Activated CD4-positive, alpha-beta memory T cell treated with anti-CD3 and anti-CD28 coated beads for 36 hours (primary cell): ENCODE results near the gene PTPRJ. TPM values are rescaled to one million over a fixed set of nuclear protein-coding genes. Genes with fewer than 3 reads are reported as not detected.
"Not testable (repeated sequence)": the region's sequence is repeated elsewhere in the genome, so short reads cannot be mapped to it uniquely, and the experiment has no call there.

ENCODE experiments used
- CTCF ChIA-PET: fragments of 350-600 bp; sonication (Branson Sonifier 250); formaldehyde crosslinking; loops from one replicate; lab custom pipeline; 2021; ENCODE audit warnings: antibody characterized with exemption, inconsistent platforms; lab: Charles Lee
- POLR2A ChIA-PET: fragments of 350-600 bp; sonication (Branson Sonifier 250); formaldehyde crosslinking; loops from one replicate; lab custom pipeline; 2021; ENCODE audit warnings: antibody characterized with exemption; lab: Charles Lee
- DNase-seq: peaks from one replicate; pipeline ENCODE4 v3.0.0-alpha.2; 2020
- H3K27ac Mint-ChIP-seq: one replicate; pipeline ENCODE4 v1.8.0; 2021; ENCODE audit warnings: mixed read lengths
- H3K27me3 Mint-ChIP-seq: one replicate; pipeline ENCODE4 v1.8.0; 2021; ENCODE audit warnings: mixed read lengths
- H3K36me3 Mint-ChIP-seq: one replicate; pipeline ENCODE4 v1.8.0; 2021; ENCODE audit warnings: mixed read lengths
- H3K4me1 Mint-ChIP-seq: one replicate; pipeline ENCODE4 v1.8.0; 2021; ENCODE audit warnings: low read depth, mixed read lengths
- H3K4me3 Mint-ChIP-seq: one replicate; pipeline ENCODE4 v1.8.0; 2021; ENCODE audit warnings: mild to moderate bottlenecking, mixed read lengths
- H3K9me3 Mint-ChIP-seq: one replicate; pipeline ENCODE4 v1.8.0; 2021; ENCODE audit warnings: mixed read lengths
- intact Hi-C: fragments of 100-400 bp; cut with micrococcal nuclease; formaldehyde crosslinking; loops from one replicate; pipeline ENCODE4 v1.15.1; 2023
- total RNA-seq, 2 experiments: library from RNA; stranded (reverse); gene quantifications; one replicate each; pipeline ENCODE4 v1.2.3, GENCODE V29; 2021

Gene PTPRJ
- total RNA-seq, 2 experiments from 2014 or later: 36.3 to 37.0 TPM

DNA sequence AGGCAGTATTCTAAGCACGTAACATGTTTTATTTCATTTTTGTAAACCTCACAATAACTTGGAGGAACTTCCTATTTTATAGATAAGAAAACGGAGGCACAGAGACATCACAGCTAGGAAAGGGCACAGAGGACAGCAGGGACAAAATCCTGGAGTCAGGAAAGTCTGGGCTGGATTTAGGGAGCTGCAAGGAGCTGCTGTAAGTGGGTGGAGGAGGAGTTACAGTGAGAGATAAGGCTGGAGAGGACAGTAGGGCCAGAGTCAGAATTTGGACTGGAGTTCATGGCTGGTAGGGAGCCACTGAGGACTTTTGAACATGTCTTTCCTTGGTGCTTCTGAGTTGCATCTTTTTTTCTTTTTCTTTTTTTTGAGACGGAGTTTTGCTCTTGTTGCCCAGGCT is 32.2 kb upstream of the PTPRJ start:
- CTCF ChIA-PET: interaction anchor here (1.1 to 1.6 kb wide), 2 partner anchors 14 kb away, joined by 3 to 6 read pairs; no protein-coding TSS in a partner anchor
- Mint-ChIP-seq H3K9me3 (no peaks in the 10 kb centered on the region), H3K4me3 (no peak overlapping the region), H3K27ac (no peak overlapping the region), H3K27me3 (no peaks in the 10 kb centered on the region), H3K4me1 (peaks cover 31% of the 10 kb centered on the region), H3K36me3 (no peaks in the 10 kb centered on the region)
- DNase-seq: no peak
- POLR2A ChIA-PET: no interaction called here
- intact Hi-C loops: no loop called here

- H3K9me3 Mint-ChIP-seq, H3K36me3 Mint-ChIP-seq, H3K4me3 Mint-ChIP-seq, DNase-seq, H3K27ac Mint-ChIP-seq, POLR2A ChIA-PET, intact Hi-C loops, H3K27me3 Mint-ChIP-seq: not testable (repeated sequence)
- peaks cover 31% of the 10 kb centered on the region for H3K4me1 Mint-ChIP-seq
- CTCF ChIA-PET: interaction anchor here (1.6 kb wide), 1 partner anchor 15 kb away, joined by 6 read pairs; no protein-coding TSS in a partner anchor
These were observed 31.2 kb upstream of the PTPRJ start for GRCh38 chr11:47949001-47949675.

GRCh38 chr11:47950396-47950795 is 30.0 kb upstream of the PTPRJ start:
- Mint-ChIP-seq H3K27me3 (no peaks in the 10 kb centered on the region), H3K9me3 (no peaks in the 10 kb centered on the region), H3K4me3 (no peak overlapping the region), H3K36me3 (no peaks in the 10 kb centered on the region), H3K4me1 (peaks cover 32% of the 10 kb centered on the region), H3K27ac (peak overlapping the region; percentile 25)
- DNase-seq: peak; percentile 61
- ChIA-PET POLR2A (interaction anchor here (0.5 kb wide), 1 partner anchor 13 kb away, joined by 3 read pairs; no protein-coding TSS in a partner anchor), CTCF (interaction anchor here (0.8 kb wide), 1 partner anchor 13 kb away, joined by 3 read pairs; no protein-coding TSS in a partner anchor)
- intact Hi-C loops: no loop called here

- DNase-seq, H3K27ac Mint-ChIP-seq, intact Hi-C loops, H3K4me3 Mint-ChIP-seq, H3K9me3 Mint-ChIP-seq, H3K36me3 Mint-ChIP-seq, H3K27me3 Mint-ChIP-seq, CTCF ChIA-PET, POLR2A ChIA-PET: not testable (repeated sequence)
- H3K4me1 Mint-ChIP-seq: peaks cover 31% of the 10 kb centered on the region
These were observed 28.9 kb upstream of the PTPRJ start for GRCh38 chr11:47951504-47951903.

GRCh38 chr11:47955061-47955755 is 25.2 kb upstream of the PTPRJ start:
- peaks cover 10% of the 10 kb centered on the region for H3K4me1 Mint-ChIP-seq
- ChIA-PET CTCF (interaction anchor here (0.7 to 1.7 kb wide), 3 partner anchors 9 to 164 kb away, joined by 3 to 6 read pairs (median 4); no protein-coding TSS in a partner anchor), POLR2A (no interaction called here)
- no peak for DNase-seq
- no peaks in the 10 kb centered on the region for H3K9me3 Mint-ChIP-seq
- no peaks in the 10 kb centered on the region for H3K27me3 Mint-ChIP-seq
- no peaks in the 10 kb centered on the region for H3K36me3 Mint-ChIP-seq
- H3K4me3 Mint-ChIP-seq: no peak overlapping the region
- H3K27ac Mint-ChIP-seq: no peak overlapping the region
- intact Hi-C loops: no loop called here

GRCh38 chr11:47960015-47960414 is 20.3 kb upstream of the PTPRJ start:
- POLR2A ChIA-PET: no interaction called here
- DNase-seq: no peak
- no peaks in the 10 kb centered on the region for H3K9me3 Mint-ChIP-seq
- H3K4me1 Mint-ChIP-seq: peaks cover 3% of the 10 kb centered on the region
- H3K27ac Mint-ChIP-seq: no peak overlapping the region
- intact Hi-C loops: no loop called here
- no peak overlapping the region for H3K4me3 Mint-ChIP-seq
- CTCF ChIA-PET: interaction anchor here (1.2 kb wide), 1 partner anchor 150 kb away, joined by 4 read pairs; no protein-coding TSS in a partner anchor
- H3K36me3 Mint-ChIP-seq: no peaks in the 10 kb centered on the region
- no peaks in the 10 kb centered on the region for H3K27me3 Mint-ChIP-seq

DNA sequence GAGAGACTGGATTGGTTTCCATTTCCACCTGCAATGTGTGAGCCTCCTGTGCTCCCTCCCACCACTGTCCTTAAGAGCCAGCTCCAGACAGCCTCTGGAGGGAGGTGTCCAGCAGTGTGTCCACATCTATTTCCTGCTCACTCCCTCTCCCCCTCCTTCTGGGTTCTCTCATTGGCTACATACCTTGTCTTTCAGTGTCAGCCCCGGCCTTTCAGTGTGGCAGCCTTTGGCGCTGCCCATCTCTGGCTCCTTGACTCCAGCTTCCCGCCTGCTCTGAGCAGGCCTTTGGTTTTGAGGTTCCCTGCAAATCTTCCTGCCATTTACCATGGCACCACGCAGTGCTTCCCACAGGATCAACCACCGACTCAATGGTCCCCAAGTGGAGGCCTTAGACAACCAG is 19.0 kb upstream of the PTPRJ start:
- DNase-seq: no peak
- no peaks in the 10 kb centered on the region for H3K9me3 Mint-ChIP-seq
- no peaks in the 10 kb centered on the region for H3K27me3 Mint-ChIP-seq
- no peak overlapping the region for H3K27ac Mint-ChIP-seq
- intact Hi-C loops: no loop called here
- H3K36me3 Mint-ChIP-seq: no peaks in the 10 kb centered on the region
- CTCF ChIA-PET: no interaction called here
- no peaks in the 10 kb centered on the region for H3K4me1 Mint-ChIP-seq
- POLR2A ChIA-PET: no interaction called here
- H3K4me3 Mint-ChIP-seq: no peak overlapping the region

DNA sequence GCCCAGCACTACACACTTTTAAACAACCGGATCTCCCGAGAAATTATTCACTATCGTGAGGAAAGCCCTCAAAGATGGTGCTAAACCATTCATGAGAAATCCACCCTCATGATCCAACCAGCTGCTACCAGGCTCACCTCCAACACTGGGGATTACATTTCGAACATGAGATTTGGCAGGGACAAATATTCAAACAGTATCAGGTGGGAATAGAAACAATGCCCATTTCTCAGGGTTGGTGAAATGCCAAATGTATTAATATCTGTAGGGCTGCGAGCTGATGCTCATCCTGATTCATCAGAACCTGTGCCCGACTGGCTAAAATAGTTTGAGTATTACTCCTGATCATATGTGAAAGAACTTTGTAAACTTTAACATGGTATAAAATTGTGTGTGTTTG is 15.8 kb upstream of the PTPRJ start:
- CTCF ChIA-PET: interaction anchor here (0.9 to 2.1 kb wide), 3 partner anchors 9 to 144 kb away, joined by 4 to 10 read pairs (median 4); no protein-coding TSS in a partner anchor
- Mint-ChIP-seq H3K4me3 (no peak overlapping the region), H3K9me3 (no peaks in the 10 kb centered on the region), H3K4me1 (no peaks in the 10 kb centered on the region), H3K27me3 (no peaks in the 10 kb centered on the region), H3K27ac (no peak overlapping the region), H3K36me3 (no peaks in the 10 kb centered on the region)
- no peak for DNase-seq
- intact Hi-C loops: loop anchor here (1.0 kb wide), 1 partner anchor 146 kb away; no protein-coding TSS in a partner anchor
- POLR2A ChIA-PET: no interaction called here

DNA sequence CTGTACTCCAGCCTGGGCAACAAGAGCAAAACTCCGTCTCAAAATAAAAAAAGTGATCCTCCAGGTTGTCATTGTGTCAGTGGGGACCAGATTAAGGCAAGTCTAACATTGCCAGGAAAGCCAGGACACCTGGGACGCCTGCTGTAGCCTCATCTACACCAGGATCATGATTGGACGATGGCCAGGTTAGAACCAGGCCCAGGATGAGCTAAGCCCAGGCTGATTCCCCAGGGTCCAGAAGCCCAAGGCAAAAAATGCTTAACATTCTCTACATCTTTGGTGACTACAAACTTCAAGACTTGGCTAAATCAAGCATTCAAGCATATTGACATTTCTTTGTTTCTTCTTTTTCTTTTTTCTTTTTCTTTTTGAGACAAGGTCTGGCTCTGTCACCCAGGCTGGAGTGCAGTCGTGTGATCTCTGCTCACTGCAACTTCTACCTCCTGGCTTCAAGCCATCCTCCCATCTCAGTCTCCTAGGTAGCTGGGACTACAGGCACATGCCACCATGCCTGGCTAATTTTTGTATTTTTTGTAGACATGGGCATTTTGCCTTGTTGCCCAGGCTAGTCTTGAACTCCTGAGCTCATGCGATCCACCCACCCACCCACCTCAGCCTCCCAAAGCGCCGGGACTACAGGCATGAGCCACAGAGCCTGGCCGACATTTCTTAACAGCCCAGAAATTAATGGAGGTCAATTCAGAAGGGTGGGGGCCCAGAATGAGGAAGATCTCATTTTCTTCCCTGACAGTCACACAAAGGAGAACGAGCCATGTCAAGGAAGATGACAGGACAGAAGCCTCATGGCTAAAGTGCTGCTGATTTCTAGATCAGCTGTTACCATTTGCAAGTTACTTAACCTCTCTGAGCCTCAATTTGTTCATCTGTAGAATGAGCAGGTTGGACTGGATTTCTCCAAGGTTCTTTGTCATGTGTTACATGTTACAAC is 12.5 kb upstream of the PTPRJ start:
- intact Hi-C loops: no loop called here
- DNase-seq: no peak
- Mint-ChIP-seq H3K27ac (no peak overlapping the region), H3K4me1 (no peaks in the 10 kb centered on the region), H3K9me3 (no peaks in the 10 kb centered on the region), H3K36me3 (no peaks in the 10 kb centered on the region), H3K4me3 (no peak overlapping the region), H3K27me3 (no peaks in the 10 kb centered on the region)
- ChIA-PET CTCF (no interaction called here), POLR2A (no interaction called here)

- ChIA-PET CTCF (interaction anchor here (0.5 to 1.2 kb wide), 2 partner anchors 86 to 139 kb away, joined by 3 to 4 read pairs; no protein-coding TSS in a partner anchor), POLR2A (no interaction called here)
- no peaks in the 10 kb centered on the region for H3K36me3 Mint-ChIP-seq
- H3K9me3 Mint-ChIP-seq: no peaks in the 10 kb centered on the region
- DNase-seq: no peak
- H3K27ac Mint-ChIP-seq: no peak overlapping the region
- intact Hi-C loops: no loop called here
- no peak overlapping the region for H3K4me3 Mint-ChIP-seq
- H3K27me3 Mint-ChIP-seq: no peaks in the 10 kb centered on the region
- peaks cover under 1% of the 10 kb centered on the region for H3K4me1 Mint-ChIP-seq
These were observed 11.0 kb upstream of the PTPRJ start for GRCh38 chr11:47969401-47969800.

GRCh38 chr11:47971501-47971900 is 8.9 kb upstream of the PTPRJ start:
- no peak overlapping the region for H3K4me3 Mint-ChIP-seq
- H3K36me3 Mint-ChIP-seq: no peaks in the 10 kb centered on the region
- no peaks in the 10 kb centered on the region for H3K9me3 Mint-ChIP-seq
- no peaks in the 10 kb centered on the region for H3K27me3 Mint-ChIP-seq
- peaks cover 3% of the 10 kb centered on the region for H3K4me1 Mint-ChIP-seq
- intact Hi-C loops: no loop called here
- no peak for DNase-seq
- H3K27ac Mint-ChIP-seq: no peak overlapping the region
- POLR2A ChIA-PET: no interaction called here
- CTCF ChIA-PET: no interaction called here
